ENCODE data around the gene SLC25A34.

Gene SLC25A34

GRCh38 chr1:15760520-15761211 is 24.6 kb downstream of the SLC25A34 start:
- no peaks in the 10 kb centered on the region for H3K9me2 ChIP-seq (replicated peaks; ENCODE audit: control insufficient read depth, low read length)
- no peaks in the 10 kb centered on the region for H3K36me3 ChIP-seq (ENCODE audit: control insufficient read depth, low read length)
- peaks cover 3% of the 10 kb centered on the region; the same call in 1 of the 2 replicates for H4K20me1 ChIP-seq (ENCODE audit: control insufficient read depth, insufficient read depth, low read depth, low read length)
- TF ChIP-seq CTCF (IDR thresholded peaks at IDR 0.05; ENCODE audit: low read depth, low read length, poor library complexity, severe bottlenecking) (no peak), EZH2phosphoT487 (IDR thresholded peaks at IDR 0.05; ENCODE audit: borderline replicate concordance, low read length) (no peak)
- no peaks in the 10 kb centered on the region for H3K9me3 ChIP-seq (ENCODE audit: control insufficient read depth, insufficient read depth, low read length)
- no peak overlapping the region for H3K4me2 ChIP-seq (ENCODE audit: low read length)
- peaks cover 41% of the 10 kb centered on the region for H3K27me3 ChIP-seq (ENCODE audit: control insufficient read depth, low read length)
- H3K79me2 ChIP-seq (ENCODE audit: control insufficient read depth, low read length): no peaks in the 10 kb centered on the region
- H3K4me1 ChIP-seq (ENCODE audit: control insufficient read depth, low read length): no peaks in the 10 kb centered on the region
- H3F3A ChIP-seq (ENCODE audit: control insufficient read depth, insufficient read depth): no peaks in the 10 kb centered on the region
- H3K27ac ChIP-seq (ENCODE audit: low read depth, low read length): no peak overlapping the region
- H3K4me3 ChIP-seq (ENCODE audit: low read length): no peak overlapping the region

GRCh38 chr1:15761366-15762128 is 25.5 kb downstream of the SLC25A34 start:
- Histone ChIP-seq H3F3A (ENCODE audit: control insufficient read depth, insufficient read depth) (no peaks in the 10 kb centered on the region), H3K27ac (ENCODE audit: low read depth, low read length) (no peak overlapping the region), H3K4me1 (ENCODE audit: control insufficient read depth, low read length) (peaks cover 7% of the 10 kb centered on the region), H3K9me3 (ENCODE audit: control insufficient read depth, insufficient read depth, low read length) (no peaks in the 10 kb centered on the region), H3K36me3 (ENCODE audit: control insufficient read depth, low read length) (no peaks in the 10 kb centered on the region), H3K4me2 (ENCODE audit: low read length) (no peak overlapping the region), H3K79me2 (ENCODE audit: control insufficient read depth, low read length) (no peaks in the 10 kb centered on the region), H3K4me3 (ENCODE audit: low read length) (no peak overlapping the region), H4K20me1 (ENCODE audit: control insufficient read depth, insufficient read depth, low read depth, low read length) (peaks cover 3% of the 10 kb centered on the region; the same call in 1 of the 2 replicates), H3K9me2 (replicated peaks; ENCODE audit: control insufficient read depth, low read length) (no peaks in the 10 kb centered on the region), H3K27me3 (ENCODE audit: control insufficient read depth, low read length) (peaks cover 34% of the 10 kb centered on the region)
- TF ChIP-seq EZH2phosphoT487 (IDR thresholded peaks at IDR 0.05; ENCODE audit: borderline replicate concordance, low read length) (no peak), CTCF (IDR thresholded peaks at IDR 0.05; ENCODE audit: low read depth, low read length, poor library complexity, severe bottlenecking) (no peak)

- H3K9me2 ChIP-seq (replicated peaks; ENCODE audit: control insufficient read depth, low read length): no peaks in the 10 kb centered on the region
- H3K4me3 ChIP-seq (ENCODE audit: low read length): no peak overlapping the region
- no peaks in the 10 kb centered on the region for H3K36me3 ChIP-seq (ENCODE audit: control insufficient read depth, low read length)
- TF ChIP-seq CTCF (IDR thresholded peaks at IDR 0.05; ENCODE audit: low read depth, low read length, poor library complexity, severe bottlenecking) (no peak), EZH2phosphoT487 (IDR thresholded peaks at IDR 0.05; ENCODE audit: borderline replicate concordance, low read length) (no peak)
- H3K4me1 ChIP-seq (ENCODE audit: control insufficient read depth, low read length): peaks cover 7% of the 10 kb centered on the region
- no peaks in the 10 kb centered on the region for H3K9me3 ChIP-seq (ENCODE audit: control insufficient read depth, insufficient read depth, low read length)
- no peaks in the 10 kb centered on the region for H3K79me2 ChIP-seq (ENCODE audit: control insufficient read depth, low read length)
- H3K4me2 ChIP-seq (ENCODE audit: low read length): no peak overlapping the region
- peaks cover 24% of the 10 kb centered on the region for H3K27me3 ChIP-seq (ENCODE audit: control insufficient read depth, low read length)
- H3K27ac ChIP-seq (ENCODE audit: low read depth, low read length): no peak overlapping the region
- H4K20me1 ChIP-seq (ENCODE audit: control insufficient read depth, insufficient read depth, low read depth, low read length): peaks cover 3% of the 10 kb centered on the region; the same call in 1 of the 2 replicates
- no peaks in the 10 kb centered on the region for H3F3A ChIP-seq (ENCODE audit: control insufficient read depth, insufficient read depth)
Measured at GRCh38 chr1:15762546-15762945, 26.5 kb downstream of the SLC25A34 start.

All from DOHH2 (cell line).